Mesenchymal stem cell (in vitro differentiated cells and primary cell): ENCODE measurements around the gene BTG4.
A peak's percentile ranks its signal among the peaks of the same experiment; 100 is the strongest.

ENCODE experiments used
- DNase-seq: peaks from one replicate; pipeline ENCODE4 v3.0.0-alpha.2; 2013
- H2AFZ ChIP-seq: one replicate; pipeline ENCODE4 v1.6.1; 2013; ENCODE audit warnings: low read depth, mild to moderate bottlenecking, control low read depth, inconsistent platforms, low read length, moderate library complexity
- H2AK5ac ChIP-seq: 2 replicates; pipeline ENCODE4 v1.6.1; 2013; ENCODE audit warnings: low read length, moderate library complexity, mild to moderate bottlenecking, inconsistent platforms; ENCODE audit not compliant: severe bottlenecking
- H2BK120ac ChIP-seq: one replicate; pipeline ENCODE4 v1.6.1; 2013; ENCODE audit warnings: low read depth, mild to moderate bottlenecking, inconsistent platforms, low read length, moderate library complexity
- H2BK12ac ChIP-seq, 2 experiments: one replicate each; pipeline ENCODE4 v1.6.1; 2013; ENCODE audit warnings: inconsistent platforms in 2 of 2, low read length in 2 of 2, mild to moderate bottlenecking in 2 of 2, moderate library complexity in 2 of 2, control low read depth in 1 of 2
- H2BK15ac ChIP-seq: one replicate; pipeline ENCODE4 v1.6.1; 2013; ENCODE audit warnings: mild to moderate bottlenecking, low read depth, inconsistent platforms; ENCODE audit not compliant: poor library complexity, severe bottlenecking
- H2BK5ac ChIP-seq: 2 replicates; pipeline ENCODE4 v1.6.1; 2013; ENCODE audit warnings: low read depth, mild to moderate bottlenecking, low read length, control low read depth, inconsistent platforms; ENCODE audit not compliant: poor library complexity, severe bottlenecking
- H3K14ac ChIP-seq, 2 experiments: one replicate each; pipeline ENCODE4 v1.6.1; 2013; ENCODE audit warnings: inconsistent platforms in 2 of 2, low read length in 2 of 2, control low read depth in 1 of 2, mild to moderate bottlenecking in 1 of 2, moderate library complexity in 1 of 2
- H3K18ac ChIP-seq, 2 experiments: one replicate each; pipeline ENCODE4 v1.6.1; 2013; ENCODE audit warnings: inconsistent platforms in 2 of 2, low read length in 2 of 2, control low read depth in 1 of 2, low read depth in 1 of 2, mild to moderate bottlenecking in 1 of 2
- H3K23ac ChIP-seq, 2 experiments: one replicate each; pipeline ENCODE4 v1.6.1; 2013; ENCODE audit warnings: inconsistent platforms in 2 of 2, low read length in 2 of 2, mild to moderate bottlenecking in 2 of 2, moderate library complexity in 2 of 2, control low read depth in 1 of 2
- H3K27ac ChIP-seq: 2 replicates; pipeline ENCODE4 v1.5.1; 2013; ENCODE audit warnings: mild to moderate bottlenecking, moderate library complexity, low read length, control low read depth, inconsistent platforms; ENCODE audit not compliant: poor library complexity, severe bottlenecking
- H3K27me3 ChIP-seq, 2 experiments: 2 replicates each; pipeline versions ENCODE4 v1.6.1 to v1.7.0; 2013; ENCODE audit warnings: low read length in 2 of 2, mild to moderate bottlenecking in 2 of 2, moderate library complexity in 2 of 2, control low read depth in 1 of 2, inconsistent platforms in 1 of 2; ENCODE audit not compliant: control insufficient read depth in 1 of 2, insufficient read depth in 1 of 2
- H3K36me3 ChIP-seq, 2 experiments: 2 replicates each; pipeline versions ENCODE4 v1.6.1 to v1.7.0; 2013; ENCODE audit warnings: low read length in 2 of 2, control low read depth in 1 of 2, inconsistent platforms in 1 of 2, low read depth in 1 of 2, mild to moderate bottlenecking in 1 of 2; ENCODE audit not compliant: insufficient read depth in 2 of 2, control insufficient read depth in 1 of 2
- H3K4ac ChIP-seq, 2 experiments: one replicate each; pipeline ENCODE4 v1.6.1; 2013; ENCODE audit warnings: inconsistent platforms in 2 of 2, low read length in 2 of 2, mild to moderate bottlenecking in 2 of 2, moderate library complexity in 2 of 2, control low read depth in 1 of 2, low read depth in 1 of 2
- H3K4me1 ChIP-seq: 2 replicates; pipeline ENCODE4 v1.6.1; 2013; ENCODE audit warnings: low read depth, low read length, control low read depth; ENCODE audit not compliant: control insufficient read depth, insufficient read depth
- H3K4me2 ChIP-seq: 2 replicates; pipeline ENCODE4 v1.6.1; 2013; ENCODE audit warnings: low read length, mild to moderate bottlenecking, inconsistent platforms; ENCODE audit not compliant: poor library complexity, severe bottlenecking
- H3K4me3 ChIP-seq, 2 experiments: 2 replicates each; pipeline versions ENCODE4 v1.5.1 to v1.7.0; 2013; ENCODE audit warnings: low read length in 2 of 2, mild to moderate bottlenecking in 2 of 2, control low read depth in 1 of 2, low read depth in 1 of 2; ENCODE audit not compliant: insufficient read depth in 1 of 2
- H3K79me1 ChIP-seq: replicated peaks from 2 replicates; pipeline ENCODE4 v1.6.1; 2013; ENCODE audit warnings: mild to moderate bottlenecking, control low read depth, low read length, inconsistent platforms; ENCODE audit not compliant: poor library complexity, severe bottlenecking
- H3K9ac ChIP-seq: 2 replicates; pipeline ENCODE4 v1.7.0; 2013; ENCODE audit warnings: mild to moderate bottlenecking, low read length, moderate library complexity
- H3K9me3 ChIP-seq: 2 replicates; pipeline ENCODE4 v1.7.0; 2013; ENCODE audit warnings: mild to moderate bottlenecking, low read length; ENCODE audit not compliant: control insufficient read depth
- H4K8ac ChIP-seq: one replicate; pipeline ENCODE4 v1.6.1; 2013; ENCODE audit warnings: inconsistent platforms, mild to moderate bottlenecking, low read length, moderate library complexity
- H4K91ac ChIP-seq: one replicate; pipeline ENCODE4 v1.6.1; 2013; ENCODE audit warnings: mild to moderate bottlenecking, low read length, inconsistent platforms
- WGBS: methylation state at CpG from one replicate; pipeline ENCODE4 v1.1.7; 2013; ENCODE audit warnings: mixed read lengths; 5-methylcytosine and 5-hydroxymethylcytosine counted together

The BTG4 gene

GRCh38 chr11:111459506-111460270, 52.5 kb downstream of the BTG4 start:
- no peak overlapping the region for H3K4ac ChIP-seq
- no peak overlapping the region for H3K27ac ChIP-seq
- H3K27me3 ChIP-seq = peaks cover 13 to 25% of the 10 kb centered on the region in 2 experiments
- no peaks in the 10 kb centered on the region for H3K9me3 ChIP-seq
- H3K79me1 ChIP-seq = no peaks in the 10 kb centered on the region
- no peak overlapping the region for H3K4me2 ChIP-seq
- H2AFZ ChIP-seq = no peak overlapping the region
- WGBS = 83% methylated on average over 9 of the region's 9 CpGs
- no peak overlapping the region for H2BK5ac ChIP-seq
- no peak for DNase-seq
- no peak overlapping the region for H3K9ac ChIP-seq
- H3K23ac ChIP-seq = no peak overlapping the region
- no peak overlapping the region for H3K4me3 ChIP-seq
- no peak overlapping the region for H2BK15ac ChIP-seq
- peaks cover 6% of the 10 kb centered on the region for H3K4me1 ChIP-seq
- no peak overlapping the region for H3K14ac ChIP-seq
- H4K8ac ChIP-seq = no peak overlapping the region
- H2BK120ac ChIP-seq = no peak overlapping the region
- H4K91ac ChIP-seq = no peak overlapping the region
- H3K18ac ChIP-seq = no peak overlapping the region
- H2BK12ac ChIP-seq = no peak overlapping the region
- H2AK5ac ChIP-seq = no peak overlapping the region
- H3K36me3 ChIP-seq = no peaks in the 10 kb centered on the region

GRCh38 chr11:111457731-111458368, 54.3 kb downstream of the BTG4 start:
- Histone ChIP-seq H4K91ac (no peak overlapping the region), H3K27me3 (peaks cover 18 to 25% of the 10 kb centered on the region in 2 experiments), H2BK5ac (no peak overlapping the region), H3K79me1 (no peaks in the 10 kb centered on the region), H3K14ac (no peak overlapping the region), H3K9me3 (no peaks in the 10 kb centered on the region), H3K4me3 (no peak overlapping the region), H2BK120ac (no peak overlapping the region), H3K36me3 (no peaks in the 10 kb centered on the region), H2BK15ac (no peak overlapping the region), H3K23ac (peak overlapping the region in 1 of 2 experiments; percentile 16), H3K27ac (no peak overlapping the region), H3K4me1 (peaks cover 6% of the 10 kb centered on the region), H2AFZ (no peak overlapping the region), H2AK5ac (no peak overlapping the region), H3K4ac (no peak overlapping the region), H3K9ac (no peak overlapping the region), H3K4me2 (no peak overlapping the region), H3K18ac (no peak overlapping the region), H4K8ac (no peak overlapping the region), H2BK12ac (no peak overlapping the region)
- 91% methylated on average over 9 of the region's 9 CpGs for WGBS
- no peak for DNase-seq

GRCh38 chr11:111456859-111457730, 55.1 kb downstream of the BTG4 start:
- H3K23ac ChIP-seq = no peak overlapping the region

More at GRCh38 chr11:111456859-111457730, 55.1 kb downstream of the BTG4 start:
- Histone ChIP-seq H3K4me3 (no peak overlapping the region), H3K27me3 (peaks cover 18 to 25% of the 10 kb centered on the region in 2 experiments), H2AFZ (no peak overlapping the region), H2BK120ac (no peak overlapping the region), H3K14ac (no peak overlapping the region), H3K9ac (no peak overlapping the region), H3K36me3 (no peaks in the 10 kb centered on the region), H3K18ac (no peak overlapping the region), H3K4me2 (no peak overlapping the region), H3K79me1 (no peaks in the 10 kb centered on the region), H2BK5ac (no peak overlapping the region), H3K27ac (no peak overlapping the region), H3K9me3 (no peaks in the 10 kb centered on the region), H4K8ac (no peak overlapping the region), H4K91ac (no peak overlapping the region), H2BK15ac (no peak overlapping the region), H3K4me1 (peaks cover 6% of the 10 kb centered on the region), H2BK12ac (no peak overlapping the region), H3K4ac (no peak overlapping the region), H2AK5ac (no peak overlapping the region)
- WGBS = 88% methylated on average over 11 of the region's 11 CpGs
- DNase-seq = no peak
